ENCODE measurements around the gene TMEM63A.

GRCh38 chr1:225926551-225927113 is 44.5 kb upstream of the TMEM63A start:
- TF ChIP-seq CTCF (conservative IDR thresholded peaks at IDR 0.05), result no peak
- TF ChIP-seq ZFX (IDR thresholded peaks at IDR 0.05), result no peak
